ENCODE data around the gene PCDHA13. TPM values are rescaled to one million over a fixed set of nuclear protein-coding genes. Genes with fewer than 3 reads are reported as not detected.

The PCDHA13 gene
- total and polyA plus RNA-seq, 2 of the 4 experiments (the other 2 are of a cell fraction), result not detected

GRCh38 chr5:140862441-140863295 is 19.3 kb upstream of the PCDHA13 start:
- Histone ChIP-seq H3K4ac (ENCODE audit: low read depth, low read length) (no peak overlapping the region), H2BK15ac (ENCODE audit: low read depth, low read length) (no peak overlapping the region), H2BK120ac (ENCODE audit: low read depth, low read length) (no peak overlapping the region), H2AK9ac (replicated peaks; ENCODE audit: low read depth, low read length, poor library complexity) (no peak overlapping the region), H3K4me1 (ENCODE audit: control insufficient read depth, insufficient read depth, low read length) (no peaks in the 10 kb centered on the region), H4K20me1 (ENCODE audit: insufficient read depth, low read length) (no peaks in the 10 kb centered on the region), H3K9ac (ENCODE audit: low read depth, low read length) (no peak overlapping the region), H3K23ac (ENCODE audit: low read depth, low read length) (no peak overlapping the region), H3K56ac (ENCODE audit: extremely low read depth, insufficient read depth, low read length) (no peak overlapping the region), H3K9me1 (ENCODE audit: insufficient read depth, low read length) (no peaks in the 10 kb centered on the region), H3K14ac (replicated peaks; ENCODE audit: low read depth, low read length) (no peak overlapping the region), H4K8ac (ENCODE audit: low read depth in 2 of 2, low read length in 2 of 2) (no peak overlapping the region), H4K91ac (ENCODE audit: insufficient read depth, low read depth, low read length) (no peak overlapping the region), H2AK5ac (ENCODE audit: low read depth, low read length) (no peak overlapping the region), H3K79me1 (ENCODE audit: low read depth in 1 of 2, low read length in 2 of 2) (no peaks in the 10 kb centered on the region), H4K5ac (ENCODE audit: low read depth, low read length) (no peak overlapping the region), H2AFZ (replicated peaks; ENCODE audit: low read length, poor library complexity) (no peak overlapping the region), H3K27me3 (ENCODE audit: control insufficient read depth, insufficient read depth, low read length) (no peaks in the 10 kb centered on the region), H3K36me3 (ENCODE audit: control insufficient read depth, insufficient read depth, low read length) (no peaks in the 10 kb centered on the region), H2BK20ac (ENCODE audit: low read depth, low read length) (no peak overlapping the region), H3K27ac (ENCODE audit: insufficient read depth, low read length) (no peak overlapping the region), H3K4me2 (ENCODE audit: low read depth, low read length) (no peak overlapping the region), H3K9me3 (ENCODE audit: control insufficient read depth, insufficient read depth, low read length) (peaks cover 26% of the 10 kb centered on the region), H2BK5ac (ENCODE audit: low read depth, low read length, poor library complexity, severe bottlenecking) (no peak overlapping the region), H3K4me3 (ENCODE audit: insufficient read depth, low read depth, low read length) (no peak overlapping the region), H3K18ac (ENCODE audit: low read depth, low read length) (no peak overlapping the region)
- intact Hi-C loops (cut with micrococcal nuclease) (no loop called here), in situ Hi-C loops (cut with MboI; ENCODE audit: low sequenced_read_pairs) (no loop called here), dilution Hi-C loops (cut with HindIII; ENCODE audit: low sequenced_read_pairs, unreplicated experiment) (no loop called here)
- TF ChIP-seq MXI1 (IDR thresholded peaks at IDR 0.05; ENCODE audit: borderline replicate concordance, low read depth, low read length), result no peak
- no peak for TF ChIP-seq FOS (IDR thresholded peaks at IDR 0.05; ENCODE audit: low read depth, low read length)
- TF ChIP-seq, protein P1, sequence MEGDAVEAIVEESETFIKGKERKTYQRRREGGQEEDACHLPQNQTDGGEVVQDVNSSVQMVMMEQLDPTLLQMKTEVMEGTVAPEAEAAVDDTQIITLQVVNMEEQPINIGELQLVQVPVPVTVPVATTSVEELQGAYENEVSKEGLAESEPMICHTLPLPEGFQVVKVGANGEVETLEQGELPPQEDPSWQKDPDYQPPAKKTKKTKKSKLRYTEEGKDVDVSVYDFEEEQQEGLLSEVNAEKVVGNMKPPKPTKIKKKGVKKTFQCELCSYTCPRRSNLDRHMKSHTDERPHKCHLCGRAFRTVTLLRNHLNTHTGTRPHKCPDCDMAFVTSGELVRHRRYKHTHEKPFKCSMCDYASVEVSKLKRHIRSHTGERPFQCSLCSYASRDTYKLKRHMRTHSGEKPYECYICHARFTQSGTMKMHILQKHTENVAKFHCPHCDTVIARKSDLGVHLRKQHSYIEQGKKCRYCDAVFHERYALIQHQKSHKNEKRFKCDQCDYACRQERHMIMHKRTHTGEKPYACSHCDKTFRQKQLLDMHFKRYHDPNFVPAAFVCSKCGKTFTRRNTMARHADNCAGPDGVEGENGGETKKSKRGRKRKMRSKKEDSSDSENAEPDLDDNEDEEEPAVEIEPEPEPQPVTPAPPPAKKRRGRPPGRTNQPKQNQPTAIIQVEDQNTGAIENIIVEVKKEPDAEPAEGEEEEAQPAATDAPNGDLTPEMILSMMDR (conservative IDR thresholded peaks at IDR 0.05; ENCODE audit: low read depth, low read length), result no peak
- TF ChIP-seq, protein P2, sequence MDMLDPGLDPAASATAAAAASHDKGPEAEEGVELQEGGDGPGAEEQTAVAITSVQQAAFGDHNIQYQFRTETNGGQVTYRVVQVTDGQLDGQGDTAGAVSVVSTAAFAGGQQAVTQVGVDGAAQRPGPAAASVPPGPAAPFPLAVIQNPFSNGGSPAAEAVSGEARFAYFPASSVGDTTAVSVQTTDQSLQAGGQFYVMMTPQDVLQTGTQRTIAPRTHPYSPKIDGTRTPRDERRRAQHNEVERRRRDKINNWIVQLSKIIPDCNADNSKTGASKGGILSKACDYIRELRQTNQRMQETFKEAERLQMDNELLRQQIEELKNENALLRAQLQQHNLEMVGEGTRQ (IDR thresholded peaks at IDR 0.05; ENCODE audit: low read depth, low read length), result no peak
- no peak for TF ChIP-seq RCOR1 (IDR thresholded peaks at IDR 0.05; ENCODE audit: insufficient replicate concordance, low read length)
- no peak for TF ChIP-seq NFE2L2 (IDR thresholded peaks at IDR 0.05; ENCODE audit: low read depth, low read length)
- TF ChIP-seq SMC3 (IDR thresholded peaks at IDR 0.05; ENCODE audit: low read depth, low read length), result no peak
- no peak for TF ChIP-seq MAFK (IDR thresholded peaks at IDR 0.05; ENCODE audit: low read depth, low read length)
- no peak for TF ChIP-seq BHLHE40 (IDR thresholded peaks at IDR 0.05; ENCODE audit: low read depth, low read length)
- TF ChIP-seq CEBPB (IDR thresholded peaks at IDR 0.05; ENCODE audit: low read depth, low read length), result no peak
- no peak for TF ChIP-seq RFX5 (IDR thresholded peaks at IDR 0.05; ENCODE audit: low read depth, low read length)
- no peak for DNase-seq
- ChIA-PET POLR2A (ENCODE audit: unreplicated experiment) (no interaction called here), CTCF (no interaction called here)
- WGBS, 2 experiments (ENCODE audit: extremely low coverage in 2 of 2, insufficient read length in 1 of 2), result 45% methylated on average over 49 of the region's 76 CpGs; no CpG with 5 or more reads in 1 of the 2 experiments
- BruUV-seq (replicated peaks), result no TSS peak
- ATAC-seq (ENCODE audit: low read depth), result no peak

Data from IMR-90 (cell line).